Measurements from ENCODE around the gene GET4.

Gene GET4

DNA sequence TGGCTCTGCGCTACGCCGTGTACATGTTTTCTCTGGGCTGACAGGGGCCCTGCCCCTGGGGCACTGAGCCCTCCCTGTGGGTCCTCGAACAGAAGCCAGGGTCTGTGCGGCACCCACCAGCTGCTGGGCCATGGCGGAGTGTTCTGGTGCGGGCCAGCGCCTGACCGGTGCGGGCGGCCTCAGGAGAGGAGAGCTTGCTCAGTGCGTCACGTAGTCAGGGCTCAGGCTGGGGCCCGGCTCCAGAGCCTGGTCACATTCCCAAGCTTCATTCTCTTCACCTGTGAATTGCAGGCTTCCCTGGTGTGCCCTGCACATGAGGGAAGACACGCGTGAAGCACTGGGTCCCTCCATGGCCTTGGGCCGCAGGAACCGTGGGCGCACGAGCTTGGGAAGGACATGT is 15.5 kb downstream of the GET4 start:
- Histone ChIP-seq H3K36me3 (ENCODE audit: control insufficient read depth, insufficient read depth, low read length) (no peaks in the 10 kb centered on the region), H3K27me3 (ENCODE audit: control insufficient read depth, insufficient read depth, low read length) (no peaks in the 10 kb centered on the region), H3K9me3 (ENCODE audit: control insufficient read depth, low read length) (no peaks in the 10 kb centered on the region), H3K4me3 (ENCODE audit: low read depth, low read length) (no peak overlapping the region), H3K9ac (no peak overlapping the region), H3K79me2 (peaks cover 18% of the 10 kb centered on the region), H3K27ac (no peak overlapping the region), H3K4me1 (no peaks in the 10 kb centered on the region), H2AFZ (no peak overlapping the region), H3K4me2 (ENCODE audit: low read length) (no peak overlapping the region)
- no peak for TF ChIP-seq CTCF (IDR thresholded peaks at IDR 0.05)

DNA sequence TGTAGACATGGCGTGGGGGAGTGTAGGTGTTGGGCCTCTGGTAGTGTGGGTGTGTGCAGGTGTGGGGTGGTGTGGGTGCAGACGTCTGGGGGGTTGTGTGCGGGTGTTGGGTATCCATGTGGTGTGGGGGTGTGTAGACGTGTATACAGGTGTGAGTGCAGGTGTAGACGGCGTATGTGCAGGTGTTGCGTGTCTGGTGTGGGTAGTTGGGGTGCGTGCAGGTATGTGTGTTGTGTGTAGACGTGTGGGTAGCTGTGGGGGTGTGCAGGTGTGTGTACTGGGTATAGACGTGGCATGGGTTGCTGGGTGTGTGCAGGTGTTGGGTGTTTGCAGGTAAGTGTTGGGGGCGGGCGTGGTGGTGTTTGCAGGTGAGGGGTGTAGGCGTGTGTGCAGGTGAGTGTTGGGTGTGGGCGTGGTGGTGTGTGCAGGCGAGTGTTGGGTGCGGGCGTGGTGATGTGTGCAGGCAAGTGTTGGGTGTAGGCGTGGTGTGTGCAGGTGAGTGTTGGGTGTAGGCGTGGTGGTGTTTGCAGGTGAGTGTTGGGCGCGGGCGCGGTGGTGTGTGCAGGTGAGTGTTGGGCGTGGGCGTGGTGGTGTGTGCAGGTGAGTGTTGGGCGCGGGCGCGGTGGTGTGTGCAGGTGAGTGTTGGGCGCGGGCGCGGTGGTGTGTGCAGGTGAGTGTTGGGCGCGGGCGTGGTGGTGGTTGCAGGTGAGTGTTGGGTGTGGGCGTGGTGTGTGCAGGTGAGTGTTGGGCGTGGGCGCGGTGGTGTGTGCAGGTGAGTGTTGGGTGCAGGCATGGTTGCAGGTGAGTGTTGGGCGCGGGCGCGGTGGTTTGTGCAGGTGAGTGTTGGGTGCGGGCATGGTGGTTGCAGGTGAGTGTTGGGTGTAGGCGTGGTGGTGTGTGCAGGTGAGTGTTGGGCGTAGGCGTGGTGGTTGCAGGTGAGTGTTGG is 16.6 kb downstream of the GET4 start:
- no peak for TF ChIP-seq CTCF (IDR thresholded peaks at IDR 0.05)
- Histone ChIP-seq H2AFZ (no peak overlapping the region), H3K4me2 (ENCODE audit: low read length) (no peak overlapping the region), H3K79me2 (peaks cover 9% of the 10 kb centered on the region), H3K27me3 (ENCODE audit: control insufficient read depth, insufficient read depth, low read length) (no peaks in the 10 kb centered on the region), H3K27ac (no peak overlapping the region), H3K9me3 (ENCODE audit: control insufficient read depth, low read length) (no peaks in the 10 kb centered on the region), H3K4me1 (no peaks in the 10 kb centered on the region), H3K36me3 (ENCODE audit: control insufficient read depth, insufficient read depth, low read length) (no peaks in the 10 kb centered on the region), H3K4me3 (ENCODE audit: low read depth, low read length) (no peak overlapping the region), H3K9ac (no peak overlapping the region)

- Histone ChIP-seq H3K4me2 (ENCODE audit: low read length) (no peak overlapping the region), H3K27ac (no peak overlapping the region), H3K79me2 (peaks cover 6% of the 10 kb centered on the region), H3K9ac (no peak overlapping the region), H3K4me1 (no peaks in the 10 kb centered on the region), H3K36me3 (ENCODE audit: control insufficient read depth, insufficient read depth, low read length) (no peaks in the 10 kb centered on the region), H3K9me3 (ENCODE audit: control insufficient read depth, low read length) (no peaks in the 10 kb centered on the region), H3K27me3 (ENCODE audit: control insufficient read depth, insufficient read depth, low read length) (no peaks in the 10 kb centered on the region), H3K4me3 (ENCODE audit: low read depth, low read length) (no peak overlapping the region), H2AFZ (no peak overlapping the region)
- no peak for TF ChIP-seq CTCF (IDR thresholded peaks at IDR 0.05)
Observed at GRCh38 chr7:893686-894085, 17.3 kb downstream of the GET4 start.

GRCh38 chr7:894164-894867 is 18.0 kb downstream of the GET4 start:
- Histone ChIP-seq H3K9me3 (ENCODE audit: control insufficient read depth, low read length) (no peaks in the 10 kb centered on the region), H3K4me3 (ENCODE audit: low read depth, low read length) (no peak overlapping the region), H3K4me2 (ENCODE audit: low read length) (no peak overlapping the region), H3K36me3 (ENCODE audit: control insufficient read depth, insufficient read depth, low read length) (no peaks in the 10 kb centered on the region), H2AFZ (no peak overlapping the region), H3K79me2 (peaks cover 2% of the 10 kb centered on the region), H3K27ac (no peak overlapping the region), H3K27me3 (ENCODE audit: control insufficient read depth, insufficient read depth, low read length) (no peaks in the 10 kb centered on the region), H3K9ac (no peak overlapping the region), H3K4me1 (no peaks in the 10 kb centered on the region)
- TF ChIP-seq CTCF (IDR thresholded peaks at IDR 0.05): no peak

Measured in parathyroid adenoma (tissue), 2 donors.